ENCODE data around the gene BGLAP.

The BGLAP gene

DNA sequence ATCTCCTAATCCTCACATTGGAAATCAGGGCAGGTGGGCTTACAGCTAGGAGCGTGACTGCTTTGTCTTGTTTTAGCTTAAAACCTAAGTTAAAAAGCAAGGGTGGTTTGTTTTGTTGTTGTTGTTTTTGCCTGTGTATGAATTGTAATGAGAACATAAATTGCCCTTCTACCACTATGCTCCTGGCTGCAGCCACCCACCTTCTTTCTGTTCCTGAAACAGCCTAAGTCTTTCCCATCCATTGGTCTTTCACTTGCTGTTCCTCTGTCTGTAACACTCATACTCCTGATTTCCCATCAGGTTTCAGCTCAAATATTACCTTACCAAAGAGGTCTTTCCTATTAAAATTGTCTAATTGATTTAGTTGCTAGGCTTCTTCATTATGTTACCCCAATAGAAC is 41.5 kb downstream of the BGLAP start:
- Histone ChIP-seq H2AFZ (ENCODE audit: low read depth, low read length) (peak overlapping the region; percentile 87; the same call in 1 of the 2 replicates), H3K36me3 (replicated peaks; ENCODE audit: low read depth, low read length) (peaks cover 17% of the 10 kb centered on the region), H3K4me3 (ENCODE audit: low read length) (peak overlapping the region; percentile 88), H3K4me2 (ENCODE audit: low read length) (peak overlapping the region; percentile 94), H3K27me3 (ENCODE audit: low read depth, low read length) (no peaks in the 10 kb centered on the region), H3K9me3 (ENCODE audit: insufficient read depth, low read length) (no peaks in the 10 kb centered on the region), H4K20me1 (ENCODE audit: insufficient read depth, low read length) (peaks cover 5% of the 10 kb centered on the region), H3K4me1 (ENCODE audit: low read length) (peaks cover 19% of the 10 kb centered on the region), H3K27ac (ENCODE audit: low read length) (no peak overlapping the region), H3K9ac (ENCODE audit: low read length) (peak overlapping the region; percentile 94), H3K79me2 (ENCODE audit: low read length) (peaks cover 54% of the 10 kb centered on the region)
- TF ChIP-seq, protein P1, sequence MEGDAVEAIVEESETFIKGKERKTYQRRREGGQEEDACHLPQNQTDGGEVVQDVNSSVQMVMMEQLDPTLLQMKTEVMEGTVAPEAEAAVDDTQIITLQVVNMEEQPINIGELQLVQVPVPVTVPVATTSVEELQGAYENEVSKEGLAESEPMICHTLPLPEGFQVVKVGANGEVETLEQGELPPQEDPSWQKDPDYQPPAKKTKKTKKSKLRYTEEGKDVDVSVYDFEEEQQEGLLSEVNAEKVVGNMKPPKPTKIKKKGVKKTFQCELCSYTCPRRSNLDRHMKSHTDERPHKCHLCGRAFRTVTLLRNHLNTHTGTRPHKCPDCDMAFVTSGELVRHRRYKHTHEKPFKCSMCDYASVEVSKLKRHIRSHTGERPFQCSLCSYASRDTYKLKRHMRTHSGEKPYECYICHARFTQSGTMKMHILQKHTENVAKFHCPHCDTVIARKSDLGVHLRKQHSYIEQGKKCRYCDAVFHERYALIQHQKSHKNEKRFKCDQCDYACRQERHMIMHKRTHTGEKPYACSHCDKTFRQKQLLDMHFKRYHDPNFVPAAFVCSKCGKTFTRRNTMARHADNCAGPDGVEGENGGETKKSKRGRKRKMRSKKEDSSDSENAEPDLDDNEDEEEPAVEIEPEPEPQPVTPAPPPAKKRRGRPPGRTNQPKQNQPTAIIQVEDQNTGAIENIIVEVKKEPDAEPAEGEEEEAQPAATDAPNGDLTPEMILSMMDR (IDR thresholded peaks at IDR 0.05; ENCODE audit: low read depth, low read length), result no peak
- TF ChIP-seq EZH2phosphoT487 (IDR thresholded peaks at IDR 0.05; ENCODE audit: low read depth), result no peak

DNA sequence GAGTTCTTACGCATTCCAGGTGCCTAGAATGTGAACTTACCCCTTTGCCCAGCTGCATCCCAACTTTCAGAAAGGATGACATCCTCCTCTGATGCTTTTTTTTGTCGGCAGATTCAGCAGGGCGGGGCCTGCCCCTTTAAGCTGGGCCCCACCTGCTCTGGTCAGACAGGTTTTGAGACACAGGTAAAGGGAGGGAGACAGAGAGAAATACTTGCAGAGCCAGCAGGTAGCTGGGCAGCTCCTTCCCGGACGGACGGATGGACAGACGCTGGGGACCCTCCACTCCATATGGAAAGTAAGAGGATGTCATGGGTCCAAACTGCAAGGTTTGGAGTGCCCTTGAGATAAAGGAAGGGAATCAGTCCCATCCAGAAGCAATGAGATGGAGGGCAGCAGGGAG is 42.1 kb downstream of the BGLAP start, which contains the start of gene TMEM79:
TSS of gene TMEM79 (plus strand) at position 214 of the 400 bp plus-strand sequence. CDS start 902 bp downstream, outside the sequence.
- peaks cover 48% of the 10 kb centered on the region for H3K79me2 ChIP-seq (ENCODE audit: low read length)
- H3K4me3 ChIP-seq (ENCODE audit: low read length), result peak within 1 kb of the TSS; percentile 88
- H3K4me1 ChIP-seq (ENCODE audit: low read length), result peaks cover 19% of the 10 kb centered on the region
- H3K27me3 ChIP-seq (ENCODE audit: low read depth, low read length), result no peaks in the 10 kb centered on the region
- peaks cover 16% of the 10 kb centered on the region for H3K36me3 ChIP-seq (replicated peaks; ENCODE audit: low read depth, low read length)
- peak within 1 kb of the TSS; percentile 94 for H3K9ac ChIP-seq (ENCODE audit: low read length)
- H2AFZ ChIP-seq (ENCODE audit: low read depth, low read length), result peak within 1 kb of the TSS; percentile 87
- no peak for TF ChIP-seq EZH2phosphoT487 (IDR thresholded peaks at IDR 0.05; ENCODE audit: low read depth)
- TF ChIP-seq, protein P1 (IDR thresholded peaks at IDR 0.05; ENCODE audit: low read depth, low read length), result no peak
- H3K9me3 ChIP-seq (ENCODE audit: insufficient read depth, low read length), result no peaks in the 10 kb centered on the region
- peak within 1 kb of the TSS; percentile 94 for H3K4me2 ChIP-seq (ENCODE audit: low read length)
- peak within 1 kb of the TSS; percentile 26 for H3K27ac ChIP-seq (ENCODE audit: low read length)
- H4K20me1 ChIP-seq (ENCODE audit: insufficient read depth, low read length), result peaks cover 5% of the 10 kb centered on the region

DNA sequence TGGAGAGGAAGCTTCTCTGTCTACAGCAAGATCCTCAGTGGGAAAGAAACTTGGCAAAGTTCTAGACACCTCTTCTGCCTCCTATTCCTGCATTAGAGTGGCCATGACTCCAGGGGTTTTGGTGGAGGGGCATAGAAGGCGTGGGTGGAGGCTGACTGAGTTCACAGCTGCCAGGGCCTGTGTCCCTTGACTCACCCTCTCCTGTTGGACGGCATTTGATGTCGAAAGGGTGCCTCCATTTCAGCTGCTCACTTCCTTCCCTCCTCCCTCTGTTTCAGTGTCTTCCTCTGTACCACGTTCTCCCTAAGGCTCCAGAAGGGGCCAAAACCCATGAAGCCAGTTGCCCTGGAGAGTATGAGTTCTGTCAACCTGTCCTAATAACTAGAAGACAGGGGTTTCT is 42.8 kb downstream of the BGLAP start:
- peaks cover 19% of the 10 kb centered on the region for H3K4me1 ChIP-seq (ENCODE audit: low read length)
- H3K36me3 ChIP-seq (replicated peaks; ENCODE audit: low read depth, low read length), result peaks cover 10% of the 10 kb centered on the region
- H3K9ac ChIP-seq (ENCODE audit: low read length), result no peak overlapping the region
- H2AFZ ChIP-seq (ENCODE audit: low read depth, low read length), result no peak overlapping the region
- TF ChIP-seq, protein P1 (IDR thresholded peaks at IDR 0.05; ENCODE audit: low read depth, low read length), result no peak
- TF ChIP-seq EZH2phosphoT487 (IDR thresholded peaks at IDR 0.05; ENCODE audit: low read depth), result no peak
- H3K9me3 ChIP-seq (ENCODE audit: insufficient read depth, low read length), result no peaks in the 10 kb centered on the region
- H4K20me1 ChIP-seq (ENCODE audit: insufficient read depth, low read length), result peaks cover 5% of the 10 kb centered on the region
- H3K27ac ChIP-seq (ENCODE audit: low read length), result no peak overlapping the region
- H3K79me2 ChIP-seq (ENCODE audit: low read length), result peaks cover 42% of the 10 kb centered on the region
- H3K27me3 ChIP-seq (ENCODE audit: low read depth, low read length), result no peaks in the 10 kb centered on the region
- H3K4me3 ChIP-seq (ENCODE audit: low read length), result no peak overlapping the region
- no peak overlapping the region for H3K4me2 ChIP-seq (ENCODE audit: low read length)

DNA sequence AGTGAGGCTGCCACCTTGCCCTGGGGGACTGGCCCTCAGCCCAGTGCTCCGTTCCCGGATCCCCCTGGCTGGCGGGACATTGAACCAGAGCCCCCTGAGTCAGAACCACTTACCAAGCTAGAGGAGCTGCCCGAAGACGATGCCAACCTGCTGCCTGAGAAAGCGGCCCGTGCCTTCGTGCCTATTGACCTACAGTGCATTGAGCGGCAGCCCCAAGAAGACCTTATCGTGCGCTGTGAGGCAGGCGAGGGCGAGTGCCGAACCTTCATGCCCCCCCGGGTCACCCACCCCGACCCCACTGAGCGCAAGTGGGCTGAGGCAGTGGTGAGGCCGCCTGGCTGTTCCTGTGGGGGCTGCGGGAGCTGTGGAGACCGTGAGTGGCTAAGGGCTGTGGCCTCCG is 43.5 kb downstream of the BGLAP start:
- Histone ChIP-seq H3K36me3 (replicated peaks; ENCODE audit: low read depth, low read length) (peaks cover 5% of the 10 kb centered on the region), H3K79me2 (ENCODE audit: low read length) (peaks cover 35% of the 10 kb centered on the region), H3K4me3 (ENCODE audit: low read length) (no peak overlapping the region), H3K4me1 (ENCODE audit: low read length) (peaks cover 18% of the 10 kb centered on the region), H3K9me3 (ENCODE audit: insufficient read depth, low read length) (no peaks in the 10 kb centered on the region), H3K4me2 (ENCODE audit: low read length) (no peak overlapping the region), H3K27me3 (ENCODE audit: low read depth, low read length) (no peaks in the 10 kb centered on the region), H4K20me1 (ENCODE audit: insufficient read depth, low read length) (peaks cover 5% of the 10 kb centered on the region), H3K27ac (ENCODE audit: low read length) (no peak overlapping the region), H3K9ac (ENCODE audit: low read length) (no peak overlapping the region), H2AFZ (ENCODE audit: low read depth, low read length) (no peak overlapping the region)
- no peak for TF ChIP-seq EZH2phosphoT487 (IDR thresholded peaks at IDR 0.05; ENCODE audit: low read depth)
- TF ChIP-seq, protein P1 (IDR thresholded peaks at IDR 0.05; ENCODE audit: low read depth, low read length), result no peak

Data from OCI-LY3 (cell line).